ENCODE results near the gene METTL24.
"Not testable (repeated sequence)": the region's sequence is repeated elsewhere in the genome, so short reads cannot be mapped to it uniquely, and the experiment has no call there.

The METTL24 gene

GRCh38 chr6:110359556-110359955 lies 1.4 kb upstream of the METTL24 start:
- no peak for DNase-seq

- DNase-seq = no peak
Measured at GRCh38 chr6:110358553-110359160, 508 bp upstream of the METTL24 start.

GRCh38 chr6:110357298-110357663 lies 868 bp downstream of the METTL24 start:
- no peak for DNase-seq

- no peak for DNase-seq
Measured at GRCh38 chr6:110356778-110357177, 1.4 kb downstream of the METTL24 start.

- DNase-seq = no peak
Measured at GRCh38 chr6:110355727-110356126, 2.4 kb downstream of the METTL24 start.

- no peak for DNase-seq
Measured at GRCh38 chr6:110355022-110355421, 3.1 kb downstream of the METTL24 start.

- DNase-seq = no peak
Measured at GRCh38 chr6:110354153-110354552, 4.0 kb downstream of the METTL24 start.

- no peak for DNase-seq
Measured at GRCh38 chr6:110353457-110354001, 4.6 kb downstream of the METTL24 start.

GRCh38 chr6:110352563-110353262 lies 5.4 kb downstream of the METTL24 start:
- no peak for DNase-seq

GRCh38 chr6:110351986-110352385 lies 6.2 kb downstream of the METTL24 start:
- DNase-seq = no peak

GRCh38 chr6:110351546-110351945 lies 6.6 kb downstream of the METTL24 start:
- no peak for DNase-seq

GRCh38 chr6:110350593-110350992 lies 7.6 kb downstream of the METTL24 start:
- DNase-seq = not testable (repeated sequence)

- DNase-seq = no peak
Measured at GRCh38 chr6:110348961-110349690, 9.0 kb downstream of the METTL24 start.

GRCh38 chr6:110345025-110345424 lies 13.1 kb downstream of the METTL24 start:
- DNase-seq = no peak

GRCh38 chr6:110342759-110343158 lies 15.4 kb downstream of the METTL24 start:
- no peak for DNase-seq

GRCh38 chr6:110341663-110342596 lies 16.2 kb downstream of the METTL24 start:
- DNase-seq = no peak

- DNase-seq = no peak
Measured at GRCh38 chr6:110341067-110341466, 17.1 kb downstream of the METTL24 start.

GRCh38 chr6:110340392-110340965 lies 17.7 kb downstream of the METTL24 start:
- no peak for DNase-seq

- no peak for DNase-seq
Measured at GRCh38 chr6:110338820-110339470, 19.2 kb downstream of the METTL24 start.

- no peak for DNase-seq
Measured at GRCh38 chr6:110337486-110337885, 20.7 kb downstream of the METTL24 start.

- DNase-seq = no peak
Measured at GRCh38 chr6:110334423-110335180, 23.5 kb downstream of the METTL24 start.

All from T1000 (cell line).